ENCODE measurements around the gene PIK3C3. TPM values are rescaled to one million over a fixed set of nuclear protein-coding genes. Genes with fewer than 3 reads are reported as not detected.

Gene PIK3C3
- total and polyA plus RNA-seq, 7 donors = 22.7 to 54.8 (median 42.0) TPM

- Histone ChIP-seq H3K27ac (peak overlapping the region in 2 of 4 donors; percentile 18 to 20), H3K27me3 (no peaks in the 10 kb centered on the region), H3K9me3 (no peaks in the 10 kb centered on the region), H3K4me3 (no peak overlapping the region), H3K36me3 (no peaks in the 10 kb centered on the region), H3K4me1 (peaks cover 0 to 14% (median 4%) of the 10 kb centered on the region in 4 donors)
- WGBS, 2 donors = 28 to 30% methylated on average over 7 of the region's 7 CpGs
- intact Hi-C loops (cut with DNase I) = loop anchor here (5.0 to 10.0 kb wide), 2 partner anchors 1158 to 1450 kb away; no protein-coding TSS in a partner anchor
- TF ChIP-seq CTCF (IDR thresholded peaks at IDR 0.05) (peak in 3 of 4 experiments; percentile 65 to 89 (median 81)), POLR2AphosphoS5 (IDR thresholded peaks at IDR 0.05) (no peak)
- peak; percentile 74 for DNase-seq
These were observed 159.4 kb downstream of the PIK3C3 start for GRCh38 chr18:42114310-42114943.

- H3K36me3 ChIP-seq = no peaks in the 10 kb centered on the region
- TF ChIP-seq CTCF (IDR thresholded peaks at IDR 0.05) = no peak
- no peak for TF ChIP-seq EP300 (IDR thresholded peaks at IDR 0.05)
- TF ChIP-seq POLR2A (IDR thresholded peaks at IDR 0.05) = no peak
- no peak for TF ChIP-seq POLR2AphosphoS5 (IDR thresholded peaks at IDR 0.05)
- WGBS, 2 donors = 91 to 100% methylated on average over 1 of the region's 1 CpG
- DNase-seq = no peak
- H3K9me3 ChIP-seq = no peaks in the 10 kb centered on the region
- H3K4me1 ChIP-seq = no peaks in the 10 kb centered on the region
- no peaks in the 10 kb centered on the region for H3K27me3 ChIP-seq
- no peak overlapping the region for H3K4me3 ChIP-seq
- no peak overlapping the region for H3K27ac ChIP-seq
- intact Hi-C loops (cut with DNase I) = no loop called here
These were observed 171.6 kb downstream of the PIK3C3 start for GRCh38 chr18:42126586-42126985.

DNA sequence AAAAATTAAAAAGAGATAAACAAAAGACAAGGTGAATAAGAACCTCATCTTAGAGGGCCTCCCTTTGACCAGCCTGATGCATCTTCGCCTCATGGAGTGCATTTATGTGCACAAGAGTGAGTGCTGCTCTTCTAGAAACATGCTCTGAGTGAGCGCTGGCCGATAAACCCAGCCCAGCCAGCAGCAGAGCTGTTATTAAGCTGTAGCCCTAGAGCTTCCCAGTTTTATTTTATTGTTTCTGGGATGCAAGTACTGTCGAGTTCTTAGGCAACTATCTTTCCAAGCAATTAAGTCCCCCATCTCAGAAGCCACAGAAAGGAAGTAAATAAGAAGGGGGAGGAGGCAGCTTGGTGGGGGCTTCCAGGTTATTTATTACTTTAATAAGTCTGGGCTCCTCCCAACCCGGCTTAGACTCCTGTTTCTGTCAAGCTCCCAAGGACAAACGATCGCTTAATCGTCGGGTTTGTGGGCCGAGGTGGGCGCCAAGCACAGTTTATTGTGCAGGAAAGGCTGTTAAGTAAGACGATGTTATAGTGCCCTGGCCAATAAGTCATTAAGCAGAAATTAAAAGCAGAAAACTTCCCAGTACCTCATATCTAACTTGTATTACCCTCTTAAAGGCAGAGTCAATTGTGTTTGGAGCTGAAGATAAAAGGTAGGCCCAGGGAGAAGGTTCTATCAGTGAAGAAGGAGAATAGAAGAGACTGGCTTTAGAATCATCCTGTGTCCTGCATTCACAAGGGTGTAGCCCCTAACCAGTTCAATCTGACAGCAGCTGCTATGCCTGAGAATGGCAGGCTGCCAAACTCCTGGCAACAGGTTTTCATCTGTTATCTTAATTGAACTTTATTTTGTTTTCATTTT, 176.3 kb downstream of the PIK3C3 start:
- H3K9me3 ChIP-seq = no peaks in the 10 kb centered on the region
- H3K27ac ChIP-seq = no peak overlapping the region
- intact Hi-C loops (cut with DNase I) = no loop called here
- no peak overlapping the region for H3K4me3 ChIP-seq
- TF ChIP-seq EP300 (IDR thresholded peaks at IDR 0.05) (no peak), POLR2AphosphoS5 (IDR thresholded peaks at IDR 0.05) (no peak), POLR2A (IDR thresholded peaks at IDR 0.05) (no peak), CTCF (IDR thresholded peaks at IDR 0.05) (no peak)
- 17 to 37% methylated on average over 12 of the region's 12 CpGs for WGBS, 2 donors
- no peaks in the 10 kb centered on the region for H3K36me3 ChIP-seq
- no peak for DNase-seq
- no peaks in the 10 kb centered on the region for H3K27me3 ChIP-seq
- no peaks in the 10 kb centered on the region for H3K4me1 ChIP-seq

GRCh38 chr18:42131930-42132244, 176.9 kb downstream of the PIK3C3 start:
- no peak for DNase-seq
- Histone ChIP-seq H3K27me3 (no peaks in the 10 kb centered on the region), H3K27ac (no peak overlapping the region), H3K4me3 (no peak overlapping the region), H3K9me3 (no peaks in the 10 kb centered on the region), H3K4me1 (no peaks in the 10 kb centered on the region), H3K36me3 (no peaks in the 10 kb centered on the region)
- intact Hi-C loops (cut with DNase I) = no loop called here
- 19 to 65% methylated on average over 2 of the region's 2 CpGs for WGBS, 2 donors
- TF ChIP-seq POLR2AphosphoS5 (IDR thresholded peaks at IDR 0.05) (no peak), CTCF (IDR thresholded peaks at IDR 0.05) (no peak)

Measured in sigmoid colon (tissue), 7 donors.